Skeletal muscle cell (primary cell): ENCODE results near the gene TEX261.

Experiments
- DNase-seq: peaks from one replicate; pipeline ENCODE4 v3.0.0-alpha.2; 2010; ENCODE audit warnings: low read depth
- H3K4me3 ChIP-seq: 2 replicates; pipeline ENCODE4 v1.5.1; 2011; ENCODE audit warnings: low read depth, mild to moderate bottlenecking, control low read depth, low read length, moderate library complexity

The TEX261 gene

DNA sequence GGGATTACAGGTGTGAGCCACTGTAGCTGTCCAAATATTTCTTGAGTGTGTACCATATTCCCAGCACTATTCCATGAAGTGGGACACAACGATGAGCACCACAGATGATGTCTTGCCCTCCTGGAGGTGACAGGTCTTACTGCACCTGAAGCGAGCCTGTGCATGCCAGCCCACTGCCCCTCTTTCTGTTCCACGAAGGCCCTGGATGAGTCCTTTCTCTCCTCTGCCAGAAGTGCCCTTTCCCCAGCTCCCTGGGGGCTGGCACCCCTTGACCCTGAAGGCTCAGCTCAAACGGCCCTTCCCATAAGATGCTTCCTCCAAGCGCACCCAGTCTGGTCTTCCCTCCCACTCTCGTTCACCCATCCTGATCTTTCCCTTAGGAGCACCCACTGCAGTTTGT is 53.5 kb downstream of the TEX261 start:
- no peak overlapping the region for H3K4me3 ChIP-seq
- DNase-seq, result no peak

DNA sequence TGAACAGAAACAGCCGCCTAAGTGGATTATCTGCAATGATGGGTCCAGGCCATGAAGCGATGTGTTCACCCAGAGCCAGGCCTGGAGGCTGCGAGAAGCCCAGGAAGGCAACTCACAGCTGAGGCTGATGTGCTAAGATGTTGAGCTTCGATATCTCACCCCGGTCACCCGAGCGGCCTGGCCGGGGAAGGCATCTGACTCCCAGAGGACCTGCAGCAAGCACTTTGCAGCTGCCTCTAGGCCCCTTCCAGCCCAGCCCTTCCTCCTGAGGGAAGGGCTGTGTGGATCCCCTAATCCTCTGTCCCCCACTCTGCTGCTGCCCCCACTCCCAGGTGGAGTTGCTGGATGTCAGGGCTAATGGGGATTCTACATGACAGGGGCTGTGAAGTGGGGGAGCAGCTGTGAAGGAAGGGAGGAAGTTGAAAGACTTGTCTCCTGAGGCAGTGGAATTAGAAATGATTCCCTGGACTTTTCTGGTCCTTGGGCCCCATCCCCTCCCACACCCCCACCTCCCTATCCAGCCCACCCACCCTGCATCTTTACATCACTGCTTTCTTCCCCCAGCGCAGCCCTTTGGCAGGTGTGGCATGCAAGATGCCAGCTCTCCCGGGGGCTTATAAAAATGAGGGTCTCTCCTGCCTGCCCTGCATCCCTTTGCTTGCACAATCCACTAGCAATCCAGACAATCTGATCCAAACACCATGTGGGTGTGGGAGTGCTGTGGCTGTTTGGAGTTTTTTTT is 54.7 kb downstream of the TEX261 start:
- DNase-seq, result no peak
- no peak overlapping the region for H3K4me3 ChIP-seq

GRCh38 chr2:70939001-70939838 is 55.5 kb downstream of the TEX261 start:
- DNase-seq, result no peak
- no peak overlapping the region for H3K4me3 ChIP-seq

- H3K4me3 ChIP-seq, result no peak overlapping the region
- DNase-seq, result no peak
Observed at GRCh38 chr2:70938586-70938950, 56.1 kb downstream of the TEX261 start.

DNA sequence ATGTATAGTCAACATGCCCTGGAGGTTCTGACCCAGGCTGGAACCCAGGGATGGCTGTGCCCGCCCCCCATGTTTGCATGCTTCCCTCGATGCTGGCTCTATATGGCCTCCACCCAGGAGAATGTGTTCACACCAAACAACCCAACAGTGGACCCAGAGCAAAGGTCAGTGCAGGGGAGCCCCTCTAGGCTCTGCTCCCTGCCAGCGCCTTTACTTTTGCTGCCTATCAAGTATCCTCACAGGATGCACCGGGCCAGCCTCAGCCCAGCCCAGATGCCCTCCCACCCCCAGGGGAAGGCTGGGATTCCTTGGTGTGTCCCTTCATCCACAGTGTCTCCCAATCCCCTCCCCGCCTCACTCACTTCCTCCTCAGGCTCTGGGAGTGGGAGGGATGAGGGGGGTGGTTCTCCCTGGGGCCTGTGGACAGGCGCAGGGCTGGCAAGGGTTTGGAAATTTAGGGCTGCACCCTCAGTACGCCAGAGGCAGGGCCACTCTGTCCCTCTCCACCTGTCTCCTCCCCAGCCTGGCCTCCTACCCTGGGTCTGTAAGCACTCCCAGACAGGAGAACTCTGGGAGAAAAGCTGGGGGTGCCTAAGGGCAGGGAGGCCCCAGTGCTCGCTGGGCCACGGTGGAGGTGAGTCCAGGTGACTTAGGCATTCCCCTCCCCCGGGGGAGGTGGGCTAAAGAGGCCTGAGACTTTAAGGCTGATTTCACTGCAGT is 56.6 kb downstream of the TEX261 start:
- DNase-seq, result no peak
- no peak overlapping the region for H3K4me3 ChIP-seq

GRCh38 chr2:70936979-70937811 is 57.5 kb downstream of the TEX261 start:
- DNase-seq, result no peak
- no peak overlapping the region for H3K4me3 ChIP-seq

DNA sequence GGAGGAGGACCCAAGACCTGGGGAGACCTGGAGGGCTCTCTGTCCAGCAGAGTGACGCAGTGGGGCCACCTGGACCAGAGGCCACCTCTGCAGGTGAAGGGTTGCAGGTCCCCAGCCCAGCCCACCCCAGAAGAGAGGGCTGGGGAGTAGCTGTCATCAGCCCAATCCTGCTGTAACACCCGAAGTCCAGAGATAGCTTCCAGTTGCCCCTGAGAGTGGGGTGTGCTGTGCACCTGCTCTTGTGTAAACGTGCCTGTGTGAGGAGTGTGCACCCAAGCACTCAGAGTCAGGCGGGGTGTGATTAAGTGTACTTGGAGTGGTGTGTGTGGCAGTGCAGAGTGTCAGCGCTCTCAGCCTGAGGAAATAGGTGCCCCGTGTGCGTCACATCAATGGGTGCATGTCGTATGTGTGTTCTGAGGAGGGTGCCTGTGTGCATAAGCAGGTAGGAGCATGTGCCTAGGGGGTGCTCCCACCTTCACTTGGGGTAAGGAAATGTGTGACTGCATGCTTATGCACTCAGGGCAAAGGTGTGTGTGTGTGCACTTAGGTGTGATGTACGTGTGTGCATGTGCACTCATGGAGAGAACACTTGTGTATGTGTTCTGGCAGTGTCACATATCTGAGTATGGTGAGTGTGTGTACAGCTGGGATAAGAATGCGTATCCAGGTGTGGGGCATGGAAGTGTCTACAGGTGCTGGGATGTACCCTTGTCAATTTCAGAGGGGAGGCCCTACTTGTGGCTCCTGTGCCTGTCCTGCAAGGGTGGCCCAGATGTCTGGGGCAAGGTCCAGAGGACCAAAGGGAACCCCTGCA is 58.3 kb downstream of the TEX261 start:
- no peak overlapping the region for H3K4me3 ChIP-seq
- no peak for DNase-seq
